ENCODE measurements around the gene SLC25A39.

SLC25A39 gene

GRCh38 chr17:44321246-44322120 lies 3.1 kb downstream of the SLC25A39 start:
- Histone ChIP-seq H3K27me3 (ENCODE audit: control insufficient read depth, insufficient read depth, low read length) (no peaks in the 10 kb centered on the region), H3K4me1 (ENCODE audit: control insufficient read depth, insufficient read depth, low read length) (no peaks in the 10 kb centered on the region), H3K9me3 (ENCODE audit: control insufficient read depth, insufficient read depth, low read length) (no peaks in the 10 kb centered on the region), H3K27ac (ENCODE audit: low read length) (no peak overlapping the region), H3K4me3 (ENCODE audit: low read length) (no peak overlapping the region), H3K36me3 (ENCODE audit: control insufficient read depth, insufficient read depth, low read length) (peaks cover 32% of the 10 kb centered on the region)
- WGBS (ENCODE audit: insufficient coverage, insufficient read length), result no CpG with 5 or more reads among the region's 21 CpGs
- no peak for DNase-seq (ENCODE audit: low read depth, low spot score)

- DNase-seq (ENCODE audit: low read depth, low spot score), result no peak
- H3K36me3 ChIP-seq (ENCODE audit: control insufficient read depth, insufficient read depth, low read length), result peaks cover 32% of the 10 kb centered on the region
- no peaks in the 10 kb centered on the region for H3K9me3 ChIP-seq (ENCODE audit: control insufficient read depth, insufficient read depth, low read length)
- H3K4me3 ChIP-seq (ENCODE audit: low read length), result no peak overlapping the region
- no CpG with 5 or more reads among the region's 18 CpGs for WGBS (ENCODE audit: insufficient coverage, insufficient read length)
- peaks cover 3% of the 10 kb centered on the region; the same call in 1 of the 2 replicates for H3K27me3 ChIP-seq (ENCODE audit: control insufficient read depth, insufficient read depth, low read length)
- no peak overlapping the region for H3K27ac ChIP-seq (ENCODE audit: low read length)
- peaks cover 2% of the 10 kb centered on the region; the same call in 1 of the 2 replicates for H3K4me1 ChIP-seq (ENCODE audit: control insufficient read depth, insufficient read depth, low read length)
These were observed 4.6 kb downstream of the SLC25A39 start for GRCh38 chr17:44320066-44320465.

DNA sequence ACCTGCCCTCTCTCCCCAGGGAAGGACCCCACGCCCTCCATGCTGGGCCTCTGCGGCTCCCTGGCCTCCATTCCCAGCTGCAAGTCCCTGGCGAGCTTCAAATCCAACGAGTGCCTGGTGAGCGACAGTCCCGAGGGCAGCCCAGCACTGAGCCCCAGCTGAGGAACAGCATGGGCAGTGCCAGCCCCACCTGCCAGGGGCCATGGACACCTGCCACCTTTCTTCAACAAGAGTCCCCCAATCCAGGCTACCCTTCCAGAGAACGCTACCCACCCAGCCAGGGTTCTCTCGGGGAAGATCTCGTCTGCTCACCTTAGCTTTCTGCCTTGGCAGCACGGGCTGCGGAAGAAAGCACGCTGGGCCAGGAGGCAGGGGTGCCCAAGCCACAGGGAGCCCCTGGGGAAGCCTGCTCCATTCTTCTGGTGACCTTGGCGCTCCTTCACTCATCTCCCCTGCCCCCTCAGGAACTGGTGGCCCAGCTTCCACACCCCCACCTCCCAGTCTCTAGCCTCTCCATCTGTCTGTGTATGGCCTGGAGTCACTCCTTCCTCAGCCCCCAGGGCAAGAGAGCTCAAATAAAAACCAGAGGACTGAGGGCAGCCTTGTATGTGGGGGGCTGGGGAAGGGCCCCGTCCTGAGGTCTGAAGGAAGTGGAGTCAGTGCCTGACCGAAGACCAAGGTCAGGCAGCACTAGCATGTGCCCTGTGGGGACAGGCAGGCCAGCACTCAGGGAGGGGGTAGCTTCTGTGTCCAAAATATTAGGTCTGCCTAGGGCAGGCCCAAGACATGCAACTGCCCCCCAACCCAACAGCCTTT lies 6.3 kb downstream of the SLC25A39 start:
- no peaks in the 10 kb centered on the region for H3K9me3 ChIP-seq (ENCODE audit: control insufficient read depth, insufficient read depth, low read length)
- no peak overlapping the region for H3K27ac ChIP-seq (ENCODE audit: low read length)
- H3K27me3 ChIP-seq (ENCODE audit: control insufficient read depth, insufficient read depth, low read length), result peaks cover 3% of the 10 kb centered on the region; the same call in 1 of the 2 replicates
- H3K4me3 ChIP-seq (ENCODE audit: low read length), result no peak overlapping the region; the same call in 1 of the 2 replicates
- DNase-seq (ENCODE audit: low read depth, low spot score), result no peak
- H3K36me3 ChIP-seq (ENCODE audit: control insufficient read depth, insufficient read depth, low read length), result peaks cover 32% of the 10 kb centered on the region
- H3K4me1 ChIP-seq (ENCODE audit: control insufficient read depth, insufficient read depth, low read length), result peaks cover 2% of the 10 kb centered on the region; the same call in 1 of the 2 replicates
- WGBS (ENCODE audit: insufficient coverage, insufficient read length), result no CpG with 5 or more reads among the region's 15 CpGs

GRCh38 chr17:44317545-44317944 lies 7.1 kb downstream of the SLC25A39 start:
- Histone ChIP-seq H3K4me3 (ENCODE audit: low read length) (no peak overlapping the region), H3K4me1 (ENCODE audit: control insufficient read depth, insufficient read depth, low read length) (peaks cover 5% of the 10 kb centered on the region; the same call in 1 of the 2 replicates), H3K27me3 (ENCODE audit: control insufficient read depth, insufficient read depth, low read length) (peaks cover 3% of the 10 kb centered on the region; the same call in 1 of the 2 replicates), H3K36me3 (ENCODE audit: control insufficient read depth, insufficient read depth, low read length) (peaks cover 31% of the 10 kb centered on the region), H3K9me3 (ENCODE audit: control insufficient read depth, insufficient read depth, low read length) (no peaks in the 10 kb centered on the region), H3K27ac (ENCODE audit: low read length) (no peak overlapping the region)
- WGBS (ENCODE audit: insufficient coverage, insufficient read length), result no CpG with 5 or more reads among the region's 6 CpGs
- no peak for DNase-seq (ENCODE audit: low read depth, low spot score)

- Histone ChIP-seq H3K27me3 (ENCODE audit: control insufficient read depth, insufficient read depth, low read length) (peaks cover 3% of the 10 kb centered on the region; the same call in 1 of the 2 replicates), H3K36me3 (ENCODE audit: control insufficient read depth, insufficient read depth, low read length) (peaks cover 17% of the 10 kb centered on the region), H3K27ac (ENCODE audit: low read length) (no peak overlapping the region), H3K4me3 (ENCODE audit: low read length) (peak overlapping the region; percentile 74; the same call in 1 of the 2 replicates), H3K4me1 (ENCODE audit: control insufficient read depth, insufficient read depth, low read length) (peaks cover 5% of the 10 kb centered on the region), H3K9me3 (ENCODE audit: control insufficient read depth, insufficient read depth, low read length) (no peaks in the 10 kb centered on the region)
- DNase-seq (ENCODE audit: low read depth, low spot score), result no peak
- no CpG with 5 or more reads among the region's 38 CpGs for WGBS (ENCODE audit: insufficient coverage, insufficient read length)
These were observed 8.6 kb downstream of the SLC25A39 start for GRCh38 chr17:44315760-44316731.

DNA sequence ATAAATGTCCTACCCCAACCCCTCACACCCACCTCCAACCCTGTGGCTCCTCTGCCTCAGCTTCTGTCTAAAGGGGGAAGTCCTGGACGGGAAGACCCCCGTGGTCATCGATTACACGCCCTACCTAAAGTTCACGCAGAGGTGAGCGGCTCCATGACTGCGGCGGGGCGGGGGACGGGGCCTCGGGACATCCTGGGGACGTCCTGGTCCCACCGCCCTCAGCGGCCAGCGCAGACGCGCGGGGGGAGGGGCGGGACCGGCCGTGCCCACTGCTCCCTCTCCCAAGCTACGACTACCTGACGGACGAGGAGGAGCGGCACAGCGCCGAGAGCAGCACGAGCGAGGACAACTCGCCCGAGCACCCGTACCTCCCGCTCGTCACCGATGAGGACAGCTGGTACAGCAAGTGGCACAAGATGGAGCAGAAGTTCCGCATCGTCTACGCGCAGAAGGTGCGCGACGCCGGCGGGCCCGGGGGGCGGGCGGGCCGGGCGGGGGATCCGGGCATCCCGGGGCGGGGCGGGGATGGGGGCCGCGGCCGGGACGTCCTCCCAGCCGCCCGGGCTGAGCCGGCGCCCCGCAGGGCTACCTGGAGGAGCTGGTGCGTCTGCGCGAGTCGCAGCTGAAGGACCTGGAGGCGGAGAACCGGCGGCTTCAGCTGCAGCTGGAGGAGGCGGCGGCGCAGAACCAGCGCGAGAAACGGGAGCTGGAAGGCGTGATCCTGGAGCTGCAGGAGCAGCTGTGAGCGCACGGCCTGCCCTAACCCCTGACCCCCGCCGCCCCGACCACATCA lies 9.6 kb downstream of the SLC25A39 start:
- peaks cover 5% of the 10 kb centered on the region for H3K4me1 ChIP-seq (ENCODE audit: control insufficient read depth, insufficient read depth, low read length)
- peak overlapping the region; percentile 74 for H3K4me3 ChIP-seq (ENCODE audit: low read length)
- peaks cover 7% of the 10 kb centered on the region for H3K36me3 ChIP-seq (ENCODE audit: control insufficient read depth, insufficient read depth, low read length)
- H3K27me3 ChIP-seq (ENCODE audit: control insufficient read depth, insufficient read depth, low read length), result peaks cover 3% of the 10 kb centered on the region; the same call in 1 of the 2 replicates
- no peaks in the 10 kb centered on the region for H3K9me3 ChIP-seq (ENCODE audit: control insufficient read depth, insufficient read depth, low read length)
- WGBS (ENCODE audit: insufficient coverage, insufficient read length), result no CpG with 5 or more reads among the region's 81 CpGs
- no peak overlapping the region for H3K27ac ChIP-seq (ENCODE audit: low read length)
- DNase-seq (ENCODE audit: low read depth, low spot score), result no peak

DNA sequence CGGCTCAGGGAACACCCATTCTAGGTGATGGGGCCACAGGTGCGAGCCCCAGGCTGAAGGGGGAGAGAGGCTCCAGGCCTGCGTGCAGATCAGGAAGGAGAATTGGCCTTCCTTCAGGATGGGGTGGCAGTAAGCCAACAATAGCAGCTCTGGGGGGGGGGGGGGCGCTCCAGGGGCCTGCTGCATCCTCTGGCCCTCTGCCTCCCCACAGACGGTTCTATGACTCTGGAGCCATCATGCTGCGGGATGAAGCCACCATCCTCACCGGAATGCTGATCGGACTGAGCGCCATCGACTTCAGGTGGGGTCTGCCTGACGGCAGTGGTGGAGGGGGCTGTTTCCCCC lies 10.1 kb downstream of the SLC25A39 start:
- no peak for DNase-seq (ENCODE audit: low read depth, low spot score)
- Histone ChIP-seq H3K4me3 (ENCODE audit: low read length) (peak overlapping the region; percentile 74; the same call in 1 of the 2 replicates), H3K27ac (ENCODE audit: low read length) (no peak overlapping the region), H3K4me1 (ENCODE audit: control insufficient read depth, insufficient read depth, low read length) (peaks cover 8% of the 10 kb centered on the region), H3K36me3 (ENCODE audit: control insufficient read depth, insufficient read depth, low read length) (peaks cover 1% of the 10 kb centered on the region; the same call in 1 of the 2 replicates), H3K9me3 (ENCODE audit: control insufficient read depth, insufficient read depth, low read length) (no peaks in the 10 kb centered on the region), H3K27me3 (ENCODE audit: control insufficient read depth, insufficient read depth, low read length) (peaks cover 3% of the 10 kb centered on the region; the same call in 1 of the 2 replicates)
- no CpG with 5 or more reads among the region's 11 CpGs for WGBS (ENCODE audit: insufficient coverage, insufficient read length)

DNA sequence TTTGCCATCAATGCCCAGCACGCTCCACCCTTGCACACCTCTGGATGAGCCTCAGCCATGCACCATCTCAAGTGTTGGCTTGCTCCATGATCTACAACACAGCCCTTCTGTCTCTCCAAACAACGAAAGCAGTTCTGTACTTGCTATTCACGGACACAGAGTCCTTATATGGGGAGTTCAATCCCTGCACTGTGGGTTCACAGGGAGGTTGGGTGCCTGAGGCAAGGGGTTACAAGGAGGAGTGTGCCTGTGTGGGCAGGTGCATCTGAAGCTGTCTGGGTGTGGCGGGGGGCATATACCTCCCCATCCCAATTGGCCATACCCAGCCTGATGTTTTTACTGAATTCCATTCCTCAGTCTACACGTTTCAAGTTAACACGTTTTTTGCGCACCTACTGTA lies 10.6 kb downstream of the SLC25A39 start:
- Histone ChIP-seq H3K9me3 (ENCODE audit: control insufficient read depth, insufficient read depth, low read length) (no peaks in the 10 kb centered on the region), H3K36me3 (ENCODE audit: control insufficient read depth, insufficient read depth, low read length) (no peaks in the 10 kb centered on the region), H3K4me1 (ENCODE audit: control insufficient read depth, insufficient read depth, low read length) (peaks cover 11% of the 10 kb centered on the region), H3K4me3 (ENCODE audit: low read length) (no peak overlapping the region), H3K27me3 (ENCODE audit: control insufficient read depth, insufficient read depth, low read length) (peaks cover 3% of the 10 kb centered on the region; the same call in 1 of the 2 replicates), H3K27ac (ENCODE audit: low read length) (no peak overlapping the region)
- no peak for DNase-seq (ENCODE audit: low read depth, low spot score)
- no CpG with 5 or more reads among the region's 7 CpGs for WGBS (ENCODE audit: insufficient coverage, insufficient read length)

DNA sequence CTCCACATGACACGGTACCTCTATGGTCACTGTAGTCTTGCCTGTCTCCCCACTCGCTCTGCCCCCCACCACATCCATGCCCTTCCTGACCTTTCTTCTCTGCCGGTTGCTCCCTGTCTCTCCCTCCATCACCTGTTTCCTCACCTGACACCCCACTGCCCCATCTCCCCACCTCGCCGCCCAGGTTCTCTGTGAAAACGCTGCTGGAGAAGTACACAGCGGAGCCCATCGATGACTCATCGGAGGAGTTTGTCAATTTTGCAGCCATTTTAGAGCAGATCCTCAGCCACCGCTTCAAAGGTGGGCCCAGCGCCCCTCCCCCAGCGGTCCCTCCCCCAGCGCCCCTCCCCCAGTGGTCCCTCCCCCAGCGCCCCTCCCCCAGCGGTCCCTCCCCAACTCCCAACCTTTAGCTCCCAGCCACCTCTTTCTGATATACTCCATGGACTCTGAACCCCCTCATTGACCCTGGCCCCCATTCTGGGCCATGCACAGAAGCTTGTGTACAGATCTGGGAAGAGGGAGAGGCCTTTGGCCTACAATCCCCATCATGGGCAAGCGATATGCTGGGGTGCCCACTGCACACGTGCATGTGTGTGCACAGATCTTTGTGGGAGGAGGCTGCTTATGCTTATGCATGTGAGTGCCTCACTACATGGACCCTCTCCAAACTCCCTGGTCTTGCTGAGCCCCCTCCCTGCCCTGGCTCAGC lies 12.1 kb downstream of the SLC25A39 start:
- peaks cover 12% of the 10 kb centered on the region for H3K4me1 ChIP-seq (ENCODE audit: control insufficient read depth, insufficient read depth, low read length)
- no peaks in the 10 kb centered on the region for H3K36me3 ChIP-seq (ENCODE audit: control insufficient read depth, insufficient read depth, low read length)
- no peak for DNase-seq (ENCODE audit: low read depth, low spot score)
- no peak overlapping the region for H3K27ac ChIP-seq (ENCODE audit: low read length)
- H3K4me3 ChIP-seq (ENCODE audit: low read length), result no peak overlapping the region
- H3K9me3 ChIP-seq (ENCODE audit: control insufficient read depth, insufficient read depth, low read length), result no peaks in the 10 kb centered on the region
- H3K27me3 ChIP-seq (ENCODE audit: control insufficient read depth, insufficient read depth, low read length), result peaks cover 3% of the 10 kb centered on the region; the same call in 1 of the 2 replicates
- no CpG with 5 or more reads among the region's 17 CpGs for WGBS (ENCODE audit: insufficient coverage, insufficient read length)
